GM13977 (cell line): Measurements from ENCODE around the gene LPP.

Source experiments
- DNase-seq: peaks from one replicate; pipeline ENCODE4 v3.0.0; 2012; ENCODE audit warnings: low spot score
- CTCF ChIP-seq: IDR thresholded peaks from 2 replicates; pipeline ENCODE4 v1.5.1; 2012; ENCODE audit warnings: mild to moderate bottlenecking, control low read depth; ENCODE audit not compliant: insufficient read depth; ENCODE audit errors: extremely low read depth, missing control alignments
- in situ Hi-C: fragments of 300-500 bp; cut with MboI; formaldehyde crosslinking; loops from one replicate; pipeline ENCODE4 v1.12.0; 2022; ENCODE audit warnings: low sequenced_read_pairs, low pct_unique_long_range_greater_than_20kb, mixed read lengths, inconsistent platforms; ENCODE audit not compliant: unreplicated experiment

LPP gene

GRCh38 chr3:188468662-188469061 lies 314.7 kb downstream of the LPP start:
- no peak for TF ChIP-seq CTCF
- in situ Hi-C loops, result no loop called here
- DNase-seq, result no peak

GRCh38 chr3:188469228-188469885 lies 315.4 kb downstream of the LPP start:
- no peak for TF ChIP-seq CTCF
- in situ Hi-C loops, result no loop called here
- DNase-seq, result no peak

- no peak for DNase-seq
- in situ Hi-C loops, result no loop called here
- no peak for TF ChIP-seq CTCF
These were observed 316.7 kb downstream of the LPP start for GRCh38 chr3:188470508-188471130.

- no peak for DNase-seq
These were observed 317.8 kb downstream of the LPP start for GRCh38 chr3:188471723-188472122.

GRCh38 chr3:188472336-188472735 lies 318.4 kb downstream of the LPP start:
- in situ Hi-C loops, result no loop called here
- no peak for DNase-seq
- TF ChIP-seq CTCF, result no peak

More at GRCh38 chr3:188471723-188472122, 317.8 kb downstream of the LPP start:
- in situ Hi-C loops, result no loop called here
- no peak for TF ChIP-seq CTCF

GRCh38 chr3:188473045-188473444 lies 319.1 kb downstream of the LPP start:
- no peak for DNase-seq
- no peak for TF ChIP-seq CTCF
- in situ Hi-C loops, result no loop called here
